Activated CD8-positive, alpha-beta T cell treated with anti-CD3 and anti-CD28 coated beads for 36 hours (primary cell): Measurements from ENCODE around the gene PVALB. TPM values are rescaled to one million over a fixed set of nuclear protein-coding genes. Genes with fewer than 3 reads are reported as not detected.
A peak's percentile ranks its signal among the peaks of the same experiment; 100 is the strongest.

Source experiments
- ATAC-seq: fragments of 200-7000 bp; cut with Tn5 transposase; one replicate; pipeline ENCODE4 v1.10.0; 2021; ENCODE audit warnings: mild to moderate bottlenecking, moderate library complexity
- CTCF ChIA-PET: fragments of 350-600 bp; sonication (Branson Sonifier 250); formaldehyde crosslinking; loops from one replicate; lab custom pipeline; 2021; ENCODE audit warnings: antibody characterized with exemption; lab: Charles Lee
- POLR2A ChIA-PET: fragments of 350-600 bp; sonication (Branson Sonifier 250); formaldehyde crosslinking; loops from one replicate; lab custom pipeline; 2021; ENCODE audit warnings: antibody characterized with exemption; lab: Charles Lee
- DNase-seq: peaks from one replicate; pipeline ENCODE4 v3.0.0-alpha.2; 2020
- H3K27ac Mint-ChIP-seq: one replicate; pipeline ENCODE4 v1.8.0; 2021; ENCODE audit warnings: mild to moderate bottlenecking, mixed read lengths
- H3K27me3 Mint-ChIP-seq: one replicate; pipeline ENCODE4 v1.8.0; 2021; ENCODE audit warnings: mixed read lengths
- H3K36me3 Mint-ChIP-seq: one replicate; pipeline ENCODE4 v1.8.0; 2021; ENCODE audit warnings: low read depth, mixed read lengths
- H3K4me1 Mint-ChIP-seq: one replicate; pipeline ENCODE4 v1.8.0; 2021; ENCODE audit warnings: low read depth, mixed read lengths
- H3K4me3 Mint-ChIP-seq: one replicate; pipeline ENCODE4 v1.8.0; 2021; ENCODE audit warnings: mild to moderate bottlenecking, moderate library complexity, mixed read lengths
- H3K9me3 Mint-ChIP-seq: one replicate; pipeline ENCODE4 v1.8.0; 2021; ENCODE audit warnings: mixed read lengths
- CTCF ChIP-seq: fragments of 200-600 bp; IDR thresholded peaks from one replicate; pipeline ENCODE4 v1.8.0; 2022; ENCODE audit warnings: antibody characterized with exemption, mild to moderate bottlenecking
- intact Hi-C: fragments of 100-400 bp; cut with micrococcal nuclease; formaldehyde crosslinking; loops from one replicate; pipeline ENCODE4 v1.10.0; 2022
- total RNA-seq, 2 experiments: library from RNA; stranded (reverse); gene quantifications; one replicate each; pipeline ENCODE4 v1.2.3, GENCODE V29; 2021

The PVALB gene
- total RNA-seq, 2 experiments from 2014 or later: not detected

- TF ChIP-seq CTCF: no peak
- H3K27ac Mint-ChIP-seq: no peak overlapping the region
- no peak overlapping the region for H3K4me3 Mint-ChIP-seq
- ATAC-seq (no peak), DNase-seq (no peak)
- peaks cover 9% of the 10 kb centered on the region for H3K4me1 Mint-ChIP-seq
- intact Hi-C loops: no loop called here
- CTCF ChIA-PET: interaction anchor here (0.7 to 2.9 kb wide), 5 partner anchors 22 to 73 kb away, joined by 3 to 13 read pairs (median 4); no protein-coding TSS in a partner anchor
- POLR2A ChIA-PET: no interaction called here
- no peaks in the 10 kb centered on the region for H3K9me3 Mint-ChIP-seq
- peaks cover 23% of the 10 kb centered on the region for H3K27me3 Mint-ChIP-seq
- no peaks in the 10 kb centered on the region for H3K36me3 Mint-ChIP-seq
These were observed 13.8 kb upstream of the PVALB start for GRCh38 chr22:36830601-36831000.

- DNase-seq (no peak), ATAC-seq (no peak)
- Mint-ChIP-seq H3K27me3 (peaks cover 19% of the 10 kb centered on the region), H3K4me1 (peaks cover 9% of the 10 kb centered on the region), H3K27ac (no peak overlapping the region), H3K9me3 (no peaks in the 10 kb centered on the region), H3K36me3 (no peaks in the 10 kb centered on the region), H3K4me3 (no peak overlapping the region)
- intact Hi-C loops: no loop called here
- ChIA-PET POLR2A (no interaction called here), CTCF (interaction anchor here (2.9 kb wide), 1 partner anchor 27 kb away, joined by 13 read pairs; no protein-coding TSS in a partner anchor)
- no peak for TF ChIP-seq CTCF
These were observed 12.7 kb upstream of the PVALB start for GRCh38 chr22:36829370-36830002.

- DNase-seq (peak; percentile 48), ATAC-seq (peak; percentile 94)
- Mint-ChIP-seq H3K9me3 (no peaks in the 10 kb centered on the region), H3K4me1 (peaks cover 9% of the 10 kb centered on the region), H3K4me3 (no peak overlapping the region), H3K27me3 (peaks cover 19% of the 10 kb centered on the region), H3K27ac (no peak overlapping the region), H3K36me3 (no peaks in the 10 kb centered on the region)
- ChIA-PET POLR2A (no interaction called here), CTCF (interaction anchor here (2.9 kb wide), 1 partner anchor 28 kb away, joined by 13 read pairs; no protein-coding TSS in a partner anchor)
- intact Hi-C loops: no loop called here
- TF ChIP-seq CTCF: no peak
These were observed 12.0 kb upstream of the PVALB start for GRCh38 chr22:36828815-36829214.

GRCh38 chr22:36826262-36826661, 9.4 kb upstream of the PVALB start:
- no peak for ATAC-seq
- H3K27me3 Mint-ChIP-seq: peaks cover 12% of the 10 kb centered on the region

More at GRCh38 chr22:36826262-36826661, 9.4 kb upstream of the PVALB start:
- peaks cover 9% of the 10 kb centered on the region for H3K4me1 Mint-ChIP-seq
- intact Hi-C loops: no loop called here
- H3K9me3 Mint-ChIP-seq: no peaks in the 10 kb centered on the region
- no peak overlapping the region for H3K27ac Mint-ChIP-seq
- no peak for TF ChIP-seq CTCF
- H3K36me3 Mint-ChIP-seq: no peaks in the 10 kb centered on the region
- CTCF ChIA-PET: interaction anchor here (1.4 kb wide), 1 partner anchor 30 kb away, joined by 10 read pairs; no protein-coding TSS in a partner anchor
- DNase-seq: no peak
- POLR2A ChIA-PET: interaction anchor here (0.9 kb wide), 1 partner anchor 29 kb away, joined by 3 read pairs; no protein-coding TSS in a partner anchor
- H3K4me3 Mint-ChIP-seq: no peak overlapping the region
